ENCODE measurements around the gene PHLDB1. TPM values are rescaled to one million over a fixed set of nuclear protein-coding genes. Genes with fewer than 3 reads are reported as not detected.

The PHLDB1 gene
- total RNA-seq, 4 donors from 2014 or later, result 48.7 to 117 (median 77.3) TPM

- peaks cover 32% of the 10 kb centered on the region for H3K4me1 ChIP-seq
- H3K4me3 ChIP-seq, result peak overlapping the region; percentile 45
- no peak overlapping the region for H3K27ac ChIP-seq
- no peaks in the 10 kb centered on the region for H3K36me3 ChIP-seq
- no peaks in the 10 kb centered on the region for H3K27me3 ChIP-seq
- no peak for TF ChIP-seq POLR2AphosphoS5 (IDR thresholded peaks at IDR 0.05)
- TF ChIP-seq, protein P1, sequence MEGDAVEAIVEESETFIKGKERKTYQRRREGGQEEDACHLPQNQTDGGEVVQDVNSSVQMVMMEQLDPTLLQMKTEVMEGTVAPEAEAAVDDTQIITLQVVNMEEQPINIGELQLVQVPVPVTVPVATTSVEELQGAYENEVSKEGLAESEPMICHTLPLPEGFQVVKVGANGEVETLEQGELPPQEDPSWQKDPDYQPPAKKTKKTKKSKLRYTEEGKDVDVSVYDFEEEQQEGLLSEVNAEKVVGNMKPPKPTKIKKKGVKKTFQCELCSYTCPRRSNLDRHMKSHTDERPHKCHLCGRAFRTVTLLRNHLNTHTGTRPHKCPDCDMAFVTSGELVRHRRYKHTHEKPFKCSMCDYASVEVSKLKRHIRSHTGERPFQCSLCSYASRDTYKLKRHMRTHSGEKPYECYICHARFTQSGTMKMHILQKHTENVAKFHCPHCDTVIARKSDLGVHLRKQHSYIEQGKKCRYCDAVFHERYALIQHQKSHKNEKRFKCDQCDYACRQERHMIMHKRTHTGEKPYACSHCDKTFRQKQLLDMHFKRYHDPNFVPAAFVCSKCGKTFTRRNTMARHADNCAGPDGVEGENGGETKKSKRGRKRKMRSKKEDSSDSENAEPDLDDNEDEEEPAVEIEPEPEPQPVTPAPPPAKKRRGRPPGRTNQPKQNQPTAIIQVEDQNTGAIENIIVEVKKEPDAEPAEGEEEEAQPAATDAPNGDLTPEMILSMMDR (IDR thresholded peaks at IDR 0.05), result no peak
- no peak for TF ChIP-seq POLR2A (IDR thresholded peaks at IDR 0.05)
- no peak for TF ChIP-seq EP300 (IDR thresholded peaks at IDR 0.05)
- H3K9me3 ChIP-seq, result no peaks in the 10 kb centered on the region
- WGBS, result 43% methylated on average over 4 of the region's 41 CpGs
- no peak for DNase-seq (ENCODE audit: low spot score in 2 of 2)
These were observed 81.6 kb downstream of the PHLDB1 start for GRCh38 chr11:118688851-118689502.

- no peak for DNase-seq (ENCODE audit: low spot score in 2 of 2)
- WGBS, result 10% methylated on average over 2 of the region's 9 CpGs
- TF ChIP-seq POLR2A (IDR thresholded peaks at IDR 0.05) (no peak), POLR2AphosphoS5 (IDR thresholded peaks at IDR 0.05) (no peak), EP300 (IDR thresholded peaks at IDR 0.05) (no peak)
- TF ChIP-seq, protein P1 (IDR thresholded peaks at IDR 0.05), result no peak
These were observed 82.1 kb downstream of the PHLDB1 start for GRCh38 chr11:118689503-118689851.

GRCh38 chr11:118689852-118690552 lies 82.6 kb downstream of the PHLDB1 start:
- TF ChIP-seq POLR2AphosphoS5 (IDR thresholded peaks at IDR 0.05) (peak in 2 of 3 donors; percentile 28 to 44), POLR2A (IDR thresholded peaks at IDR 0.05) (no peak)
- TF ChIP-seq, protein P1 (IDR thresholded peaks at IDR 0.05), result peak; percentile 50 to 92
- H3K9me3 ChIP-seq, result no peaks in the 10 kb centered on the region
- DNase-seq (ENCODE audit: low spot score in 2 of 2), result peak; percentile 89 to 94
- H3K27me3 ChIP-seq, result no peaks in the 10 kb centered on the region
- peaks cover 32% of the 10 kb centered on the region for H3K4me1 ChIP-seq
- 5% methylated on average over 21 of the region's 30 CpGs for WGBS
- peak overlapping the region; percentile 45 for H3K4me3 ChIP-seq
- H3K27ac ChIP-seq, result peak overlapping the region; percentile 64
- H3K36me3 ChIP-seq, result no peaks in the 10 kb centered on the region

More at GRCh38 chr11:118689503-118689851, 82.1 kb downstream of the PHLDB1 start:
- H3K4me1 ChIP-seq, result peaks cover 32% of the 10 kb centered on the region
- H3K27me3 ChIP-seq, result no peaks in the 10 kb centered on the region
- no peaks in the 10 kb centered on the region for H3K36me3 ChIP-seq
- no peak overlapping the region for H3K27ac ChIP-seq
- H3K9me3 ChIP-seq, result no peaks in the 10 kb centered on the region
- H3K4me3 ChIP-seq, result peak overlapping the region; percentile 45

DNA sequence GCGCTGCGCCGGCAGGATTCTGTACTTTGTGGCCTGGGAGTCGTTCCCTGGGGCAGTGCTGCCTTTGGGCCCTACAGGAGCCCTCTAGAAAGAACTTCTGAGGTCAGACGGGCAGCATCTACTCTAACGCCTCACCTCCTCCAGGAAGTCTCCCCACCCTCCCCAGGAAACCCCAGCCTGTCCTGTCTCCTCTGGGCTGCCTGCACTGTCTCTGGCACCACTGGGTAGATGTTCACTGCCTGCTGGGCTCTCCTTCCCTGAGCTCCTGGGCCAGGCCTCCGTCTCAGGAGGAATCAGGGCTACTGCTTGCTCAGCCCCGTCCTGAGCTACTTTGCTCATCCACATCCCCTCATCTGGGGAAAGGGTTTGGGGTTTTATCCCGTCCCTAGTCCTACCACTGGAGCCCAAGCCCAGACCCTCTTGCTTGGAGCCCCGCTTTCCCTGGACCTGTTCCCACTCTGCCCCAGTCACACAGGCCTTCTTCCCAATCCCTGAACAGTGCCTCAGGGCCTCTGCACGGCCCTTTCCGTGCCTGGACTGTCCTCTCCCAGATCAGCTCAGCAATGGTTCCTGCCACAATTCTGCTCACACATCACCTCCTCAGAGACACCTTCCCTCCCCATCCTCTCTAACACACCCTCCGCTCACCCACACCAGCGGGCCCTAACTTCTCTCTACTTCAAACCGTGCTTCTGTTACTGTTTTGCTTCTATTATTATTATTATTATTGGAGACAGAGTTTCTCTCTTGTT lies 83.3 kb downstream of the PHLDB1 start:
- peaks cover 32% of the 10 kb centered on the region for H3K4me1 ChIP-seq
- 84% methylated on average over 11 of the region's 15 CpGs for WGBS
- no peaks in the 10 kb centered on the region for H3K9me3 ChIP-seq
- DNase-seq (ENCODE audit: low spot score in 2 of 2), result no peak
- no peaks in the 10 kb centered on the region for H3K27me3 ChIP-seq
- TF ChIP-seq POLR2A (IDR thresholded peaks at IDR 0.05), result no peak
- no peak for TF ChIP-seq EP300 (IDR thresholded peaks at IDR 0.05)
- TF ChIP-seq, protein P1 (IDR thresholded peaks at IDR 0.05), result no peak
- no peak for TF ChIP-seq POLR2AphosphoS5 (IDR thresholded peaks at IDR 0.05)
- no peaks in the 10 kb centered on the region for H3K36me3 ChIP-seq
- peak overlapping the region; percentile 64 for H3K27ac ChIP-seq
- no peak overlapping the region for H3K4me3 ChIP-seq
